ENCODE data around the gene OBSCN. TPM values are rescaled to one million over a fixed set of nuclear protein-coding genes. Genes with fewer than 3 reads are reported as not detected.

Gene OBSCN
- total RNA-seq, 2 donors from 2014 or later, result 34.3 to 45.2 TPM

- WGBS, result 75% methylated on average over 3 of the region's 3 CpGs
- H3K9me3 ChIP-seq, result no peaks in the 10 kb centered on the region
- no peak overlapping the region for H3K4me3 ChIP-seq
- no peaks in the 10 kb centered on the region for H3K27me3 ChIP-seq (replicated peaks; ENCODE audit: insufficient read depth)
- H3K27ac ChIP-seq, result no peak overlapping the region
- H3K36me3 ChIP-seq, result no peaks in the 10 kb centered on the region
- TF ChIP-seq POLR2AphosphoS5 (IDR thresholded peaks at IDR 0.05), result no peak
- TF ChIP-seq POLR2A (IDR thresholded peaks at IDR 0.05), result no peak
- no peak for TF ChIP-seq CTCF (IDR thresholded peaks at IDR 0.05)
- intact Hi-C loops (cut with DNase I), result loop anchor here (5.0 kb wide), 1 partner anchor 99 kb away; no protein-coding TSS in a partner anchor
- H3K4me1 ChIP-seq (replicated peaks), result no peaks in the 10 kb centered on the region
- no peak for DNase-seq (ENCODE audit: low spot score)
These were observed 168.4 kb downstream of the OBSCN start for GRCh38 chr1:228376262-228376628.

GRCh38 chr1:228376651-228377631 is 169.1 kb downstream of the OBSCN start:
- intact Hi-C loops (cut with DNase I), result loop anchor here (5.0 kb wide), 1 partner anchor 100 kb away; no protein-coding TSS in a partner anchor
- H3K4me1 ChIP-seq (replicated peaks), result no peaks in the 10 kb centered on the region
- no peaks in the 10 kb centered on the region for H3K36me3 ChIP-seq
- DNase-seq (ENCODE audit: low spot score), result no peak
- no peak overlapping the region for H3K27ac ChIP-seq
- H3K9me3 ChIP-seq, result no peaks in the 10 kb centered on the region
- no peaks in the 10 kb centered on the region for H3K27me3 ChIP-seq (replicated peaks; ENCODE audit: insufficient read depth)
- 95% methylated on average over 21 of the region's 31 CpGs for WGBS
- no peak overlapping the region for H3K4me3 ChIP-seq
- TF ChIP-seq POLR2A (IDR thresholded peaks at IDR 0.05) (no peak), POLR2AphosphoS5 (IDR thresholded peaks at IDR 0.05) (no peak), CTCF (IDR thresholded peaks at IDR 0.05) (no peak)

GRCh38 chr1:228377664-228378089 is 169.8 kb downstream of the OBSCN start:
- no peaks in the 10 kb centered on the region for H3K4me1 ChIP-seq (replicated peaks)
- no peaks in the 10 kb centered on the region for H3K27me3 ChIP-seq (replicated peaks; ENCODE audit: insufficient read depth)
- TF ChIP-seq POLR2AphosphoS5 (IDR thresholded peaks at IDR 0.05), result no peak
- no peak for TF ChIP-seq CTCF (IDR thresholded peaks at IDR 0.05)
- no peak for TF ChIP-seq POLR2A (IDR thresholded peaks at IDR 0.05)
- H3K4me3 ChIP-seq, result peak overlapping the region in 1 of 2 donors; percentile 40
- H3K27ac ChIP-seq, result no peak overlapping the region
- H3K36me3 ChIP-seq, result no peaks in the 10 kb centered on the region
- intact Hi-C loops (cut with DNase I), result loop anchor here (5.0 kb wide), 1 partner anchor 100 kb away; no protein-coding TSS in a partner anchor
- no peaks in the 10 kb centered on the region for H3K9me3 ChIP-seq
- DNase-seq (ENCODE audit: low spot score), result no peak
- 57% methylated on average over 5 of the region's 5 CpGs for WGBS

GRCh38 chr1:228378090-228378872 is 170.4 kb downstream of the OBSCN start:
- no peaks in the 10 kb centered on the region for H3K9me3 ChIP-seq
- H3K27ac ChIP-seq, result peak overlapping the region; percentile 36 to 60
- TF ChIP-seq POLR2AphosphoS5 (IDR thresholded peaks at IDR 0.05) (no peak), CTCF (IDR thresholded peaks at IDR 0.05) (peak in 3 of 4 experiments; percentile 21 to 59 (median 50))
- no peaks in the 10 kb centered on the region for H3K4me1 ChIP-seq (replicated peaks)
- H3K27me3 ChIP-seq (replicated peaks; ENCODE audit: insufficient read depth), result no peaks in the 10 kb centered on the region
- no peak for DNase-seq (ENCODE audit: low spot score)
- H3K36me3 ChIP-seq, result no peaks in the 10 kb centered on the region
- 16% methylated on average over 46 of the region's 73 CpGs for WGBS
- intact Hi-C loops (cut with DNase I), result loop anchor here (5.0 kb wide), 1 partner anchor 101 kb away; no protein-coding TSS in a partner anchor
- peak overlapping the region; percentile 36 to 40 for H3K4me3 ChIP-seq

Data from prostate gland (tissue), 2 donors.